M059J (cell line): ENCODE results near the gene TBCEL. TPM values are rescaled to one million over a fixed set of nuclear protein-coding genes. Genes with fewer than 3 reads are reported as not detected.

Source experiments
- DNase-seq: peaks from one replicate; pipeline ENCODE4 v3.0.0-alpha.2; 2012; ENCODE audit warnings: low read depth
- total RNA-seq: library from RNA; depleted of rRNA; stranded (reverse); fragments of >200 nt; shearing (Covaris generic); gene quantifications from 2 replicates; pipeline ENCODE4 v1.2.3, GENCODE V29; 2014; rRNA removed

The TBCEL gene
- total RNA-seq, 1 experiment from 2014 or later, result 16.3 TPM

DNA sequence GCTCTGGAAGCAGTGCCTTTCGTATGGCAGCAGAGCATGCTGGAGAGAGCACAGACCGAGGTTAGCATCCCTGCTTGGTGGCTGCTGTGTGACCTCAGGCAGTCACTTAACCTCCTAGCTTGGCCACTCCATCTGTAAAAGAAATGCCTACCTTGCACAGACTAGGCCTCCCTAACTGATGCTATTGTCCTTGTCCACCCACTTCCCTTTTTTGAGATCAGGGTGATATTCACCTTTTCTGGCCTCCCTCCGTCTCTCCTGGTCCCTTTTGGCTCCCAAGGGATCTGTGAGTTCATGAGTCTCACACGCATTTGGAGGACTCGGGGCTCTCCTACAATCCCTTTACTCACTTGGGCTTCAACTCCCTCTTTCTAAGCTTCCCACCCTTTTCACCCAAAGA, 114.4 kb downstream of the TBCEL start:
- no peak for DNase-seq

DNA sequence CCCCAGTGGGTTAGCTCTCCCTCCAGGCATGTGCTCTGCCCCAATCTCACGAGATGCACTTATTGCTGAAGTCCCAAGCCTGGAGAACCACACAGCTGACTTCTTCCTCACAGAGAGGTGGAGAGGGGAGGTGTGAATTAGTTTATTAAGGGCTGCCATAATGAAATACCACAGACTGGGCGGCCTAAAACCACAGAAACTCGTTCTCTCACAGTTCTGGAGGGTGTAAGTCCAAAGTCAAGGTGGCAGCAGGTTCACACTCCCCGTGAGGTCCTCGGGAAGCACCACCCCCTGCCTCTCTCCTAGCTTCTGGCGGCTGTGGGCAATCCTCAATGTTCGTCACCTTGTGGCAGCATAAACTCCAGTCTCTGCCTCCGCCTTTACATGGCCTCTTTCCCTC, 116.5 kb downstream of the TBCEL start:
- no peak for DNase-seq

Other genes starting within 250 kb of the TBCEL start
- 0.17 and 0.32 TPM in 2 replicates for gene TECTA, start 77.1 kb downstream of the TBCEL start, total RNA-seq